D721Med (cell line): ENCODE results near the gene MESD.

Experiments used
- DNase-seq: peaks from one replicate; pipeline ENCODE4 v3.0.0; 2011; ENCODE audit warnings: low spot score; ENCODE audit not compliant: insufficient read length
- FAIRE-seq: peaks from 2 replicates; lab custom pipeline; 2011; peaks lifted over from hg19 to GRCh38; lab: Jason Lieb, UNC
- TF ChIP-seq, protein P1 (sequence below): IDR thresholded peaks from 2 replicates; pipeline ENCODE4 v1.5.1; 2012; ENCODE audit warnings: mild to moderate bottlenecking, control low read depth; ENCODE audit not compliant: insufficient read depth; ENCODE audit errors: missing control alignments

The MESD gene

GRCh38 chr15:81024265-81024872 lies 34.8 kb upstream of the MESD start:
- FAIRE-seq, result no peak
- TF ChIP-seq, protein P1, sequence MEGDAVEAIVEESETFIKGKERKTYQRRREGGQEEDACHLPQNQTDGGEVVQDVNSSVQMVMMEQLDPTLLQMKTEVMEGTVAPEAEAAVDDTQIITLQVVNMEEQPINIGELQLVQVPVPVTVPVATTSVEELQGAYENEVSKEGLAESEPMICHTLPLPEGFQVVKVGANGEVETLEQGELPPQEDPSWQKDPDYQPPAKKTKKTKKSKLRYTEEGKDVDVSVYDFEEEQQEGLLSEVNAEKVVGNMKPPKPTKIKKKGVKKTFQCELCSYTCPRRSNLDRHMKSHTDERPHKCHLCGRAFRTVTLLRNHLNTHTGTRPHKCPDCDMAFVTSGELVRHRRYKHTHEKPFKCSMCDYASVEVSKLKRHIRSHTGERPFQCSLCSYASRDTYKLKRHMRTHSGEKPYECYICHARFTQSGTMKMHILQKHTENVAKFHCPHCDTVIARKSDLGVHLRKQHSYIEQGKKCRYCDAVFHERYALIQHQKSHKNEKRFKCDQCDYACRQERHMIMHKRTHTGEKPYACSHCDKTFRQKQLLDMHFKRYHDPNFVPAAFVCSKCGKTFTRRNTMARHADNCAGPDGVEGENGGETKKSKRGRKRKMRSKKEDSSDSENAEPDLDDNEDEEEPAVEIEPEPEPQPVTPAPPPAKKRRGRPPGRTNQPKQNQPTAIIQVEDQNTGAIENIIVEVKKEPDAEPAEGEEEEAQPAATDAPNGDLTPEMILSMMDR, result no peak
- no peak for DNase-seq

DNA sequence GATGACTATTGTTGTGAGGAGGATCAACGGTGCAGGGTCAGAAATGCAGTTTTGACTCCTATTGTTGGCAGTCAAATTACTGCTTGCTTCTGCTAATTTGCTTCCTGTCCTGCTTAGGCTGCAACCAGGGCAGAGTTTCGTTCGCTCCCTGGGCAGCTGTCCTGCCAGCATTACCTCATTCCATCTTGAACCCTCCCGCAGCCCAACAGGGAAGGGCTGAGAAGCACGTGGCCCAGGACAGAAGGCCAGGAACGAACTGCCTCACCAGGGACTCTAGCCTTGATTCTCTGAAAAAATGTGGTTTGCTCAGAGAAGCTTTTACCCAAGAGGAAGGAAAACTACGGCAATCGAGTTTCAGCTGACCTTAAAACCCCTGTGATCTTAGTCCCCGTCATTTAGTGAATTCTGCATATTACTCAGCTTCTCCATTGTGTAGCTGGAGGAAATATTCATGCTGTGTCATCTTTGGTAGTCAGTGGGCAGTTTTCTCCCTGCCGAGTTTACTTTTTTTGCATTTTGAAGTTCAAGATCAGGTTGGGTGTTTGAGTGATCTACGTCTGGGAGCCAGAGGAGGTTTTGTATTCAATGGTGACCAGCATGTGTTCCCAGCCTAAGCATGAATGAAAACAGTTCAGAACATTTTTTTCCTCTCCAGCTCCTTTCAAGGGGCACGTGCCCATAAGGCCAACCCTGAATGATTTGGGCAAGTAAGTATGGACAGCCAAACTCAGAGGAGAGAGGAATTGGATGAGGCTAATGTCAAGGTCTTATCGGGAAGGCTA lies 34.1 kb upstream of the MESD start:
- no peak for DNase-seq
- TF ChIP-seq, protein P1, result no peak
- FAIRE-seq, result no peak

DNA sequence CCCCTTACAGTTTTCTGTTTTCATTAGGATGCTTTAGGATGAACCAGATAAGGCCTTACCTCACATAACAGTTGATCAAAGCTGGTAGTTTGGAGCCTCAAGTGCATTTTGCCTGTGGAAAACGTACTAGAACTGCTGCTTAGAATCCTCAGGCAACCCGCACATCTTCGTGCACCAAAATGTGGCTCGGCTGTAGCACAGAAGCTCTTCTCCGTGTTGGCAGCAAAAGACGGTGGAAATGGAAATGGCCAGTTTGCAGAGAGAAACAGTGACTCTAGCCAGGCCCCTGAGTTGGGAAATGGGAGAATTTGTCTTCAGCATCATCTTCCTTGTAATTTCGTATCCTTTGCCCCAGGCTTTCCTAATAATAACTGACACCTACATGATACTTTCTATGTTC lies 31.7 kb upstream of the MESD start:
- FAIRE-seq, result no peak
- TF ChIP-seq, protein P1, result no peak
- DNase-seq, result no peak

DNA sequence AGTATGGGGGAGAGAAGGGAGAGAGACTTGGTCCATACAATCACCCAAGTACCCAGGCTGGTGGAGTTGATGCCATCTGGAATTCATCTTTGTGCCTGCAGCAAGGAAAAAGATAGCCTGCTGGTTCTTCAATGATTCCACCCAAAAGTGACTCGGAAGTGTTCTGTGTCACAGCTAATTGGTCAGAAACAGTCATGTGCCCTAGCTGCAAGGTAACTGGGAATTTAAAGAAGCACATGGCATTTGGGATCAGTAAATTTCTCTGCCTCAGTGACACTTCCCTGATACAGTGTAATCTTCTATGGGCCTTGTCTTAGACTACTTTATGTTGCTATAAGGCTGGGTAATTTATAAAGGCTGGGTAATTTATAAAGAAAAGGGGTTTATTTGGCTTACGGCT lies 28.6 kb upstream of the MESD start:
- FAIRE-seq, result no peak
- no peak for DNase-seq
- TF ChIP-seq, protein P1, result no peak

GRCh38 chr15:81016489-81017068 lies 27.0 kb upstream of the MESD start:
- DNase-seq (no peak), FAIRE-seq (no peak)
- TF ChIP-seq, protein P1, result no peak

GRCh38 chr15:81015621-81016488 lies 26.2 kb upstream of the MESD start:
- DNase-seq, result no peak
- FAIRE-seq, result no peak
- TF ChIP-seq, protein P1, result no peak
